IPS-18a (cell line): ENCODE results near the gene LSM10.

ENCODE experiments used
- H3K27ac ChIP-seq: one replicate; pipeline ENCODE4 v1.5.1; 2013; ENCODE audit warnings: low read length
- H3K27me3 ChIP-seq: one replicate; pipeline ENCODE4 v1.6.1; 2013; ENCODE audit warnings: mild to moderate bottlenecking, low read length; ENCODE audit not compliant: control insufficient read depth, insufficient read depth
- H3K36me3 ChIP-seq: one replicate; pipeline ENCODE4 v1.6.1; 2013; ENCODE audit warnings: low read depth, low read length; ENCODE audit not compliant: control insufficient read depth
- H3K4me1 ChIP-seq: one replicate; pipeline ENCODE4 v1.6.1; 2013; ENCODE audit warnings: low read depth, low read length; ENCODE audit not compliant: control insufficient read depth
- H3K4me3 ChIP-seq: one replicate; pipeline ENCODE4 v1.5.1; 2013; ENCODE audit warnings: low read length
- H3K9ac ChIP-seq: one replicate; pipeline ENCODE4 v1.6.1; 2013; ENCODE audit warnings: mild to moderate bottlenecking, low read length, moderate library complexity
- H3K9me3 ChIP-seq: one replicate; pipeline ENCODE4 v1.6.1; 2013; ENCODE audit warnings: low read depth, low read length; ENCODE audit not compliant: control insufficient read depth

LSM10 gene

GRCh38 chr1:36397378-36398230 lies at the start of gene LSM10:
Gene LSM10, minus strand, starts transcription at chr1:36397908. Its CDS starts 3,779 bp downstream, at chr1:36394129.
- Histone ChIP-seq H3K9ac (peak within 1 kb of the TSS; percentile 76), H3K4me1 (peaks cover 4% of the 10 kb centered on the region), H3K9me3 (no peaks in the 10 kb centered on the region), H3K4me3 (peak within 1 kb of the TSS; percentile 82), H3K36me3 (peaks cover 12% of the 10 kb centered on the region), H3K27ac (peak within 1 kb of the TSS; percentile 29), H3K27me3 (no peaks in the 10 kb centered on the region)

- H3K9ac ChIP-seq = no peak overlapping the region
- H3K36me3 ChIP-seq = no peaks in the 10 kb centered on the region
- H3K4me3 ChIP-seq = no peak overlapping the region
- H3K4me1 ChIP-seq = no peaks in the 10 kb centered on the region
- H3K9me3 ChIP-seq = no peaks in the 10 kb centered on the region
- H3K27me3 ChIP-seq = no peaks in the 10 kb centered on the region
- H3K27ac ChIP-seq = no peak overlapping the region
Measured at GRCh38 chr1:36447450-36447849, 49.7 kb upstream of the LSM10 start.

- Histone ChIP-seq H3K36me3 (no peaks in the 10 kb centered on the region), H3K27me3 (no peaks in the 10 kb centered on the region), H3K4me1 (no peaks in the 10 kb centered on the region), H3K27ac (no peak overlapping the region), H3K4me3 (no peak overlapping the region), H3K9me3 (no peaks in the 10 kb centered on the region), H3K9ac (no peak overlapping the region)
Measured at GRCh38 chr1:36446746-36447145, 49.0 kb upstream of the LSM10 start.

GRCh38 chr1:36446271-36446670 lies 48.6 kb upstream of the LSM10 start:
- no peak overlapping the region for H3K9ac ChIP-seq
- no peaks in the 10 kb centered on the region for H3K27me3 ChIP-seq
- no peaks in the 10 kb centered on the region for H3K9me3 ChIP-seq
- no peak overlapping the region for H3K27ac ChIP-seq
- no peaks in the 10 kb centered on the region for H3K4me1 ChIP-seq
- no peaks in the 10 kb centered on the region for H3K36me3 ChIP-seq
- no peak overlapping the region for H3K4me3 ChIP-seq

- Histone ChIP-seq H3K4me3 (no peak overlapping the region), H3K4me1 (no peaks in the 10 kb centered on the region), H3K9me3 (no peaks in the 10 kb centered on the region), H3K36me3 (no peaks in the 10 kb centered on the region), H3K27me3 (no peaks in the 10 kb centered on the region), H3K9ac (no peak overlapping the region), H3K27ac (no peak overlapping the region)
Measured at GRCh38 chr1:36443297-36443696, 45.6 kb upstream of the LSM10 start.

DNA sequence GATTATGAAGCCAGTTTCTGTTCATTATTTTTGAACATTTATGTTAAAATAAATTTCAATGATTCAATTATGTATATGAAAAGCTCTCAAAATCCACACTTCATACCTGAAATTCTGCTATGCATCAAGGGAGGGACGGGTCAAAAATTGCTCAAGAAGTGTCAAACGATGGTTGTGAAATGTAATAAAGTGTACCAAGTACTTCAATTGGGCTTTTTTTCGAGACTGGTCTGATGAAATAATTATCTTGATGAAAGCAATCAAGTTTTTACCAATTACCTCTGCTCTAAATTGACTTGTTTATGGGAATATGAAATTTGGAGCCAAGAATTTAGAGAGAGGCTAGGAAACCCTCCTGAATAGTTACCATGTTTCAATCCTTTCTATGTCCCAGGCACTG lies 44.6 kb upstream of the LSM10 start:
- Histone ChIP-seq H3K9ac (no peak overlapping the region), H3K36me3 (no peaks in the 10 kb centered on the region), H3K4me3 (no peak overlapping the region), H3K27ac (no peak overlapping the region), H3K4me1 (no peaks in the 10 kb centered on the region), H3K9me3 (no peaks in the 10 kb centered on the region), H3K27me3 (no peaks in the 10 kb centered on the region)

DNA sequence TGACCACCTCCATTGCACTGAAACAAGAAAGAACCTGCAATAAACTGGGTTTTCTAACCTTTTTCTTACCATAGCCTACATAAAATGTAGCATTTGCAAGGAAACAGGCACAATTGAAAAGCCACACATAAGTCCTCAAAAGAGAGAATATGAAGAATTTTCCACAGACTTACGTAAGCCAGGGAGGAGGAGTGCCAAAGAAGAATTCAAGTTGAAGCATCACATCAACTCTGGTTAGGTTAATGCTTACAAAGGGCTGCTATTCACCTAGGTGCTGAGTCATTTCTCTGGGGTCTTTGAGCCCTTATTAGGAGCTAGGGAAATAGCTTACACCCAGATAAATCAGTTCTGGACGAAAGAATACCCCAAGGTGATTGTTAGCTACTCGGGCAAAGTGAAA lies 42.9 kb upstream of the LSM10 start:
- Histone ChIP-seq H3K9me3 (no peaks in the 10 kb centered on the region), H3K27me3 (no peaks in the 10 kb centered on the region), H3K36me3 (no peaks in the 10 kb centered on the region), H3K27ac (no peak overlapping the region), H3K9ac (no peak overlapping the region), H3K4me3 (no peak overlapping the region), H3K4me1 (no peaks in the 10 kb centered on the region)

DNA sequence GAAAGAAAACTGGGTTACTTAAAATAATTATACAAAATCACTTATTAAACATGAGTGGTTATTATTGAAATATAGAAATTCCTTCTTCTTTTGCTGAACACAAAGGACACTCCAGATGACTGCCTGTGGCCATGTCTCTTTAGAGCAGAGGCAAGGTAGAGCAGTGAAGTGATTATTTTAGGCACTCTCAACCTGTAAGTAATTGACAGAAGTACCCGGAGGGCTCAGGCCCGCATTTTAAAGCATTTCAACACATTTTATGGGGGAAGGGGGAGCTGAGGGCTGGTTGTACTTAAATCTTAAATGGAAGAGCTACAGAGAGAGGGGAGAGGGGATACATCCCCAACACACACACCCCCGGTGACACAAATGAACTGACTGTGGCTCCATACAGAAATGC lies 42.3 kb upstream of the LSM10 start:
- Histone ChIP-seq H3K27ac (no peak overlapping the region), H3K4me3 (no peak overlapping the region), H3K9me3 (no peaks in the 10 kb centered on the region), H3K4me1 (no peaks in the 10 kb centered on the region), H3K36me3 (no peaks in the 10 kb centered on the region), H3K27me3 (no peaks in the 10 kb centered on the region), H3K9ac (no peak overlapping the region)

DNA sequence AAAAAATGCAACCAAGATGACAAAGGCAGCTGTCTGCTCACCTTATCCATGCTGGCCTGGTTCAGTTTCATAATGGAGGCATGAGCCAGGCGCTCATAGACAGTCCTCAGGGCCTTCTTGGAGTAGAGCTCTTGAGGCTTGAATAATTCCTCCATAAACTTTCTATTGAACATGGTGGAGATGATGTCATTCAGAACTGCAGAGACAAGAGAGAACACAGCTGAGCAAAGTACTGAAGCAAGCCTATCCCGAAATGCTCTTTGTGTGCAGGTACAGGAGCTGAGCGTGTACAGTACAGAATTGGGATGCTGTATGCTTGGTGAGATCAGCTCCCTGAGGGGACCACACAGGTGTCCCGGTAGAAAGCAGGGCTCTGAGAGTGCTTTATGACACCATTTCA lies 41.0 kb upstream of the LSM10 start:
- Histone ChIP-seq H3K4me1 (no peaks in the 10 kb centered on the region), H3K27me3 (no peaks in the 10 kb centered on the region), H3K36me3 (no peaks in the 10 kb centered on the region), H3K9ac (no peak overlapping the region), H3K27ac (no peak overlapping the region), H3K9me3 (no peaks in the 10 kb centered on the region), H3K4me3 (no peak overlapping the region)

DNA sequence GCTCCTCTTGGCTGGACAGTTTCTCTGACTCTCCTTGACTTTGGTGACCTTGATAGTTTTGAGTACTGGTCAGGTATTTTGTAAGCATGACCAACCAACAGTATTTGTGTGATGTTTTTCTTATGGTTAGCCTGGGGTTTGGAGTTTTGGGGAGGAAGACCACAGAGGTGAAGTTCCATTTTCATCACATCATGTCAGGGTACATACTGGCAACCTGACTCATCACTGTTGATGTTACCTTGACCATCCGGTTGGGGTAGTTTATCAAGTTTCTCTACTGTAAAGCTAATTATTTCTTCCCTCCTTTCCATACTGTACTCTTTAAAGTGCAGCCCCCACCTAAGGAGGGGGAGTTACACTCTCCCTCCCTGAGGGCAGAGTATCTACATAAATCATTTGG lies 39.1 kb upstream of the LSM10 start:
- H3K27me3 ChIP-seq = no peaks in the 10 kb centered on the region
- H3K4me3 ChIP-seq = no peak overlapping the region
- H3K9me3 ChIP-seq = no peaks in the 10 kb centered on the region
- H3K36me3 ChIP-seq = no peaks in the 10 kb centered on the region
- no peaks in the 10 kb centered on the region for H3K4me1 ChIP-seq
- no peak overlapping the region for H3K9ac ChIP-seq
- H3K27ac ChIP-seq = no peak overlapping the region

GRCh38 chr1:36433102-36433501 lies 35.4 kb upstream of the LSM10 start:
- H3K27ac ChIP-seq = no peak overlapping the region
- H3K9ac ChIP-seq = no peak overlapping the region
- no peaks in the 10 kb centered on the region for H3K4me1 ChIP-seq
- H3K4me3 ChIP-seq = no peak overlapping the region
- no peaks in the 10 kb centered on the region for H3K9me3 ChIP-seq
- H3K27me3 ChIP-seq = no peaks in the 10 kb centered on the region
- no peaks in the 10 kb centered on the region for H3K36me3 ChIP-seq

- Histone ChIP-seq H3K27me3 (no peaks in the 10 kb centered on the region), H3K9me3 (no peaks in the 10 kb centered on the region), H3K4me3 (no peak overlapping the region), H3K27ac (no peak overlapping the region), H3K9ac (no peak overlapping the region), H3K4me1 (no peaks in the 10 kb centered on the region), H3K36me3 (no peaks in the 10 kb centered on the region)
Measured at GRCh38 chr1:36432616-36433015, 34.9 kb upstream of the LSM10 start.
